NCI-H2196 treated with DMSO at 0.1 percent for 48 hours (cell line): ENCODE data around the gene HSD17B2.
"Not testable (repeated sequence)": the region's sequence is repeated elsewhere in the genome, so short reads cannot be mapped to it uniquely, and the experiment has no call there.

Experiments
- DNase-seq: peaks from one replicate; lab custom pipeline; 2025; ENCODE audit not compliant: unreplicated experiment; lab: John Stamatoyannopoulos, UW

Gene HSD17B2

GRCh38 chr16:82034981-82035612 lies at the start of gene HSD17B2:
HSD17B2 (plus strand) TSS chr16:82035253; CDS start chr16:82035425, 172 bp downstream.
- DNase-seq, result no peak

DNA sequence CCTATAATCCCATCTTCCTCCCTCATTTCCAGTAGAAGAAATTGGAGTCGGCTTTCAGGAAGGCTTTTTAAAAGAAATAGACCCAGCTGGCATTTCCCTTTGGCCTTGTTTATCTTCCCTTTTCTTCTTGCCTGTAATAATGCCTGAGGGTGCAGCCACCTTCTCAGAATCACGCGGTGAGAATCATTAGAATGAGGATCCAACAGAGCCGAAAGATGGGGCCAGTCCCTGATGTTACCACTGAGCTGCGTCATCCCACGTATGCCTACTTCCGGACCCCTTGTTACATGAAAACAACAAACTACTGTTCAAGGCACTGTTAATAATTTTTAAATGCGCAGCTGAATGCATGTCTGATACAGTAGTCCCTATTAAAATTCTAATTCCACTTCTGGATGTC lies 47.9 kb upstream of the HSD17B2 start:
- no peak for DNase-seq

- no peak for DNase-seq
Measured at GRCh38 chr16:81987706-81988105, 47.3 kb upstream of the HSD17B2 start.

GRCh38 chr16:81992859-81993258 lies 42.2 kb upstream of the HSD17B2 start:
- DNase-seq, result no peak

DNA sequence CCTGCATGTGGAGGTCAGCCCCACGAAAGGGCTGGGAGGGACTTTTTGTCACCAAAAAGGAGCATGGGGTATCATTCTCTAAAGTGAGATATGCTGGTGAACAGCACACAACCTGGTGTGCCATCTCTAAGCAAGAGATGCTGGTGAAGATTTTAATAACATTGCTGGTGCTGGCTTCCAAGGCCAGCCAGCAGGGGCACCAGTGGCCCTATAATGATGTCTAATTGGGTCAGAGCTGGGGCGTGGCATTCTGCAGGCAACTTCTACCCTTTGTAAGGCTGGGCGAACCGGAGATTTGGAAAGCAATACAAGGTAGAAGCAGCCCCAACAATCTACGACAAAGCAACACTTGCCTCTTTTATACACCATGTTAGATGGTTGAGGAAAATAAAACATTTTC lies 40.6 kb upstream of the HSD17B2 start:
- DNase-seq, result no peak

DNA sequence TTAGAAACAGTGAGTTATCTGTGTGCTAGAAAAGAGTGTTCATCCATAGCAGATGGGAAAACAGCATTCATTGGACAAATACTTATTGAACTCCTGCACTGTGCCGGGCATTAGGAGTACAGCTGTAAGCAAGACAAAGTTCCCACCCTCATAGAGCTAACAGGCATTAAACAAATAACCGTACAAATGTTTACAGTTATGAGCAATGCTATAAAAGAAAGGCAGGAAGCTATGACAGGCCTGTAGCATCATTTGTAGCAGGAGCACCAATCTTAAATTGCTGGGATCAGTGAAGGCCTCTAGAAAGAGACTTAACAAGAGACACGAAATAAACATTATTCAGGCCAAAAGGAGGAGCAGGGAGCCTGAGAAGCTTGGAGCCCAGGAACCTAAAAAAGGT lies 39.4 kb upstream of the HSD17B2 start:
- DNase-seq, result no peak

DNA sequence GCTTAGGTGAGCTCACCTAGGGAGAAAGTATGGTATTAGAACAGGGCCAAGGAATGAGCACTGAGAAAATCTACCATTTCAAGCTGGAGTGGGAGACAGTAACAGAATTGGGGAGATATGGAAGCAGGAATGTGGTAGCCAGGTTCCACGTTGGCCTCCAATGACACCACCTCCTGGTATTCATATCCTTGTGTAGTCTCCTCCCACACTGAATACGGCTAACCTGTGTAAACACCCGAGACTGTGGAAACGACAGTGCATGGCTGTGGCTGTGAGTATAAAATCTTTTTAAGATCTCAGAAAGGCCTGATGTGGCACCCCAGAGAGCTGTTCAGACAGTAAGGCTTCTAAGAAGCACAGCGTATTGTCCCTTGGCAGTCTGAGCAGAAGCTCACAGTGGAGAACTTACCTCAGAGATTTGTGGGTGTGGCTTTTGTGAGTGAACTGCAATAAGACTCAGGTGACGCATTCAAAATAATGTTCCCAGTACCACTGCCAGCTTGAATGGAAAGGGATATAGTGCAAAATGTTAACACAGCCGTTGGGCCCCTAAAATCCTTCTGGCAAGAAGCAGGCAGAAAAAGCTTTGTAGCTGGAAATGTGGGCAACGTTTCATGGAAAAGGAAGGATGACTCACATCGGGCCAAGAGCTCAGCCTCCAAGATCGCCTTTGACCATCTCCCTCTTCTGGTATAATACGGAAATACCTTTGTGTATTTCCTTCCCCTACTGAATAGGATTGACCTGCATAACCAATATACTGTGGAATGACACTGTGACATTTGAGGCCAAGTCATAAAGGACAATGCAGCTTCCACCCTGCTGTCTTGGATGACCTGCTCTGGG lies 38.2 kb upstream of the HSD17B2 start:
- DNase-seq, result no peak

DNA sequence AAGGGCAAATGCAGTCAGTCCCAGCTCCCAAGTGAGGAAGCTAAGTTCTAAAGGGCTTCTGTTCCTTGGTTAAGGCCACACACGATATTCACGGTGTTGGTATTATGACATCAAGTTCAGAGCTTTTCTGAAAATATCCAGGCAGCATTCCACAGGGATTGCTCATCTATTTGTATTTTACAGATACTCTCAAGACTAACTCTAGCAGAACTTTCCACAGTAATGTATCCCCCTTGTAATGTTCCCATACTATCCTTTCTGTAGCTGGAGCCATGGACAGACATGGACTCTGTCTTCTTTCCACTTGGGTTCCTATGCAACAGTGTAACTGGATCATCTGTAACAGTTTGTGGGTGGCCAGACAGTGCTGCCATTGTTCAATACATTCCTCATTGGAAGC lies 37.3 kb upstream of the HSD17B2 start:
- DNase-seq, result no peak

GRCh38 chr16:82002831-82003230 lies 32.2 kb upstream of the HSD17B2 start:
- DNase-seq, result no peak

- no peak for DNase-seq
Measured at GRCh38 chr16:82004601-82005000, 30.5 kb upstream of the HSD17B2 start.

DNA sequence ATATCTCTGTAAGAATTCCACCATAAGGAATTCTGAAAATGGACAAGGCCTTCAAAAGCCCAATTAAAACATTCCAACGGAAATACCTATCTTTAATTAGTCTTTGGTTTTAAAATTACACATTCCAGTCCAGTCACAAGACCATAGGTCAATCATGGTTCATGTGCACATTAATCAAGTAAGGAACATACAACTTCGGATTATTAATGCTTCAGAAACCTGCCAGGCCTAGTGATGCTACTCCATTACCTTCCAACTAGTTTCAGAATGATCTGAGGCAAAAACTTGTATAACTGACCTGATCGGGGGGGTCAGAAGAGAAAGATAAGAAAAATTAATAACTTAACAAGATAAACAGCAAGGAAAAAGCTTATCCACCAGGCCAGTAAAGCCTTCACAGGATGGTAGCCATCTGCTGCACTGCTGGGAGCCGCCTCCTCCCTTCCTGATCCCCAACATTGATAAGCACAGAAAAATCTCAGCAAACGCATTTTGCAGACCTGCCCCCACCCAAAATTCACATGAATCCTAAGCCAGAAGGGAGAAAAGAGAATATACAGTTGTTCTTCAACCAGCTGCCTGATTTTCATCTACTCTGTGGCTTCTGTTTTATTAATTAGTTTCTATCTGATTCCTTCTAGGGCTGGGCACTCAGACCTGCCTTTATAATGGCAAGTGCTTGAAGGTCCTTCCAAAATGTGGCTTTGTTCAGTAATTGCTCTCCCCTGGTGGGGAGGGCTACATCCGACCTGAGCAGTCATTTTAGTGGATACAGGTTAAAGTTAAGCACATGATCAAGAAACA lies 29.8 kb upstream of the HSD17B2 start:
- DNase-seq, result no peak

GRCh38 chr16:82006036-82006435 lies 29.0 kb upstream of the HSD17B2 start:
- DNase-seq, result no peak

- no peak for DNase-seq
Measured at GRCh38 chr16:82007189-82007588, 27.9 kb upstream of the HSD17B2 start.

DNA sequence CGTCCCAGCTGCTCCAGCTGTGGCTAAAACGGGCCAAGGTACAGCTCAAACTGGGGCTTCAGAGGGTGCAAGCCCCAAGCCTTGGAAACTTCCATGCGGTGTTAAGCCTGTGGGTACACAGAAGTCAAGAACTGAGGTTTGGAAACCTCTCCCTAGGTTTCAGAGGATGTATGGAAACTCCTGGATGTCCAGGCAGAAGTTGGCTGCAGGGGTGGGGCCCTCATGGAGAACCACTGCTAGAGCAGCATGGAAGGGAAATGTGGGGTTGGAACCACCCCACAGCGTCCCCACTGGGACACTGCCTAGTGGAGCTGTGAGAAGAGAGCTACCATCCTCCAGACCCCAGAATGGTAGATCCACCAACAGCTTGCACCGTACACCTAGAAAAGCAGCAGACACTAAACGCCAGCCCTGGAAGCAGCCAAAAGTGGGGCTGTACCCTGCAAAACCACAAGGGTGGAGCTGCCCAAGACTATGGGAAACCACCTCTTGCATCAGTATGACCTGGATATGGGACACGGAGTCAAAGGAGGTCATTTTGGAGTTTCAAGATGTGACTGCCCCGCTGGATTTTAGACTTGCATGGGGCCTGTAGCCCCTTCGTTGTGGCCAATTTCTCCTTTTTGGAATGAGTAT lies 26.0 kb upstream of the HSD17B2 start:
- no peak for DNase-seq

GRCh38 chr16:82009789-82010188 lies 25.3 kb upstream of the HSD17B2 start:
- not testable (repeated sequence) for DNase-seq

DNA sequence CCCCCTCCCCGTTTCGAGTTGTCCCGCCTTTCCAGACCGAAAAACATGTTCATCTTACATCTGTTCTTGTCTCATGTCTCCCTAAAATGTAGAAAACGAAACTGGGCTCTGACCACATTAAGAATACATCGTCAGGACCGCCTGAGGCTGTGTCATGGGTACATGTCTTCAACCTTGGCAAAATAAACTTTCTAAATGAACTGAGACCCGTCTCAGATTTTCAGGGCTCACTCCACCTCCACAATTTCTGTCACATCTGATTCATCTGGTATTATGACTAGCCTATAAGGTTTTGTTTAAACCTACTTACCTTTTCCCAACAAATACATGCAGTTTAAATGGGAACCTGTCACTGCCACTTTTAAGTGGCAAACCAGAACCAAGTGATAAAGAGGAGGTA lies 24.4 kb upstream of the HSD17B2 start:
- no peak for DNase-seq

DNA sequence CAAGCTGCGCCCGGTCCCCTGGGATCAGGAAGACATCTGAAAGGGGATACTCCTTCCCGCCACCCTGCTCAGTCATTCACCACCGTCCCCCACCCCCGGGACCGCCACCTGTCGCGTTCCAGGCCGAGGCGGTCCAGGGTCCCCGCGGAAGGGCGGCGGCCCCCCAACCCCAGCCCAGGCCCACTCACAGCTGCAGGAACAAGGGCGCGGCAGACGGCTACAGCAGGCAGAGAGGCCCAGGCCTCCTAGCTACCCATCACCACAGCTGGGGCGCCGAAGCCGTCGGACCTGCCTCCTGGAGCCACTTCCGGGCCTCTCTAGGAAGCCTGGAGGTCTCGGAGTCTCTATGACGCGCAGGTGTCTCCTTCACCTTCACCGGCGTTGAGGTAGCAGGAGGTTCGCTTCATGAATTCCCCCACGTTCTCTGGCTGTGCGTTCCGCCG lies 23.8 kb upstream of the HSD17B2 start, which contains the start of gene SDR42E1:
Gene SDR42E1 (minus strand): TSS at position 272 of the 443 bp plus-strand sequence. CDS start 10,612 bp downstream, outside the sequence.
- DNase-seq, result peak; percentile 39

- no peak for DNase-seq
Measured at GRCh38 chr16:82013139-82013538, 21.9 kb upstream of the HSD17B2 start.

DNA sequence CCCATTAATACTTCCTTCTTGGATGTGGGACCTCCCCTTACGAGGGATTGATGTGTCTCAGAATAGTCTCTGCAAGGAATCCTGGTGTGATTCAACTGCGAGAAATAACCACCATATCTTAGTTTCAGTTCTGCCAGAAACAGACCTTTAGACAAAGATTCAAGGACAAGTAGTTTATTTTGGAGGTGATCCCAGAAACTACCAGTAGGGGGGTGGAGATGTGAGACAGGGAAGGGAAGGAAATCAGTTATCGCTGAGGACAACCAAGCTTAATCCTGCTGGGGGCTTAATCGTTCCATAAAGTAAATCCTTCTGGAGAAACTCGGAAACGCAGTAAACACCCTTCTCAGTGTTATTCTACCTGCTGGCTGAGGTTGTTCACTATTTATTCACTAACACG lies 18.8 kb upstream of the HSD17B2 start:
- DNase-seq, result no peak

DNA sequence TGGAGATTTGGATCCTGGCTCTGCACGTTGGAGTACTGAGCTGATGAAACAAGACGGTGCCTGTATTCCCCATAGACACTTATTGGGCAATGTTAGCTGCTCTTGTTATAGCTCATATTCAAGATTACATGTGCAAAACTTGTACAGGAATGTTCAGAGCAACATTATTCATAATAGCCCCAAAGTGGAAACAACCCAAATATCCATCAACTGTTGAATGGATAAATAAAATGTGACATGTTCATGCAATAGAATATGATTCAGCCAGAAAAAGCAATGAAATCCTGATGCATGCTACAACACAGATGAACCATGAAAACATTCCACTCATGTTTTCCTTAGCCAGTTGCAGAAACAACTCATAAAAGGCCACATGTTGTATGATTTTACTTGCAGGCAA lies 18.1 kb upstream of the HSD17B2 start:
- no peak for DNase-seq
